Activated T-helper 1 cell treated with Interleukin-2 at 50 U/mL for 16 hours (primary cell): ENCODE data around the gene HOXB1.
"Not testable (repeated sequence)": the region's sequence is repeated elsewhere in the genome, so short reads cannot be mapped to it uniquely, and the experiment has no call there.

Source experiments
- DNase-seq: peaks from one replicate; pipeline ENCODE4 v3.0.0-alpha.2; 2020; ENCODE audit warnings: low read depth

HOXB1 gene

GRCh38 chr17:48494335-48494734 lies 36.5 kb downstream of the HOXB1 start:
- DNase-seq: no peak

- peak; percentile 47 for DNase-seq
Measured at GRCh38 chr17:48492401-48493298, 38.2 kb downstream of the HOXB1 start.

- DNase-seq: no peak
Measured at GRCh38 chr17:48491527-48492273, 39.1 kb downstream of the HOXB1 start.

- DNase-seq: no peak
Measured at GRCh38 chr17:48490451-48490892, 40.3 kb downstream of the HOXB1 start.

- DNase-seq: no peak
Measured at GRCh38 chr17:48489781-48490180, 41.0 kb downstream of the HOXB1 start.

GRCh38 chr17:48488548-48489106 lies 42.2 kb downstream of the HOXB1 start:
- DNase-seq: no peak

- no peak for DNase-seq
Measured at GRCh38 chr17:48487221-48487620, 43.6 kb downstream of the HOXB1 start.

- DNase-seq: no peak
Measured at GRCh38 chr17:48486557-48486956, 44.3 kb downstream of the HOXB1 start.

GRCh38 chr17:48484850-48485249 lies 46.0 kb downstream of the HOXB1 start:
- DNase-seq: no peak

GRCh38 chr17:48484256-48484655 lies 46.6 kb downstream of the HOXB1 start:
- DNase-seq: no peak

GRCh38 chr17:48483471-48484131 lies 47.2 kb downstream of the HOXB1 start:
- DNase-seq: no peak

GRCh38 chr17:48483004-48483403 lies 47.8 kb downstream of the HOXB1 start:
- DNase-seq: no peak

- DNase-seq: not testable (repeated sequence)
Measured at GRCh38 chr17:48482301-48482700, 48.5 kb downstream of the HOXB1 start.

GRCh38 chr17:48479014-48479402 lies 51.8 kb downstream of the HOXB1 start:
- no peak for DNase-seq
